Tibial artery (tissue), 4 donors: ENCODE results near the gene GALNT1.

Experiments
- DNase-seq, 2 donors: peaks; one replicate each; pipeline ENCODE4 v3.0.0-alpha.2; 2019
- H3K27ac ChIP-seq, 2 donors: fragments of 200-600 bp; sonication (generic) in 1 of 2; 1 replicate in 1 of 2; 2 replicates in 1 of 2; pipeline ENCODE4 v1.5.1; 2018 to 2019; ENCODE audit warnings: mild to moderate bottlenecking in 1 of 2
- H3K27me3 ChIP-seq, 2 donors: fragments of 200-600 bp; sonication (generic) in 1 of 2; one replicate each; pipeline versions ENCODE4 v1.5.1 to v1.6.0; 2016 to 2019
- H3K36me3 ChIP-seq, 3 donors: fragments of 200-600 bp; sonication (generic) in 2 of 3; one replicate each; pipeline ENCODE4 v1.5.1; 2016 to 2019; ENCODE audit warnings: mild to moderate bottlenecking in 2 of 3
- H3K4me1 ChIP-seq, 4 donors: fragments of 200-600 bp; sonication (generic) in 2 of 4; 1 replicate in 3 of 4; 2 replicates in 1 of 4; pipeline ENCODE4 v1.5.1; 2016 to 2019
- H3K4me3 ChIP-seq, 2 donors: fragments of 200-600 bp; sonication (generic) in 1 of 2; 1 replicate in 1 of 2; 2 replicates in 1 of 2; pipeline ENCODE4 v1.5.1; 2018 to 2019; ENCODE audit warnings: mild to moderate bottlenecking in 2 of 2
- H3K9me3 ChIP-seq, 3 donors: fragments of 200-600 bp; sonication (generic) in 1 of 3; one replicate each; pipeline ENCODE4 v1.5.1; 2016 to 2019
- intact Hi-C: fragments of 100-400 bp; cut with DNase I; formaldehyde crosslinking; loops from one replicate; pipeline ENCODE4 v1.15.0; 2023; ENCODE audit warnings: low total_unique reads
- TF ChIP-seq, protein P1 (sequence below), 2 experiments: fragments of 200-600 bp in 1 of 2; fragments of 450-650 bp in 1 of 2; IDR thresholded peaks; one replicate each; pipeline ENCODE4 v1.5.1; 2017 to 2019; ENCODE audit warnings: antibody characterized with exemption in 2 of 2, mild to moderate bottlenecking in 1 of 2, moderate library complexity in 1 of 2

GALNT1 gene

DNA sequence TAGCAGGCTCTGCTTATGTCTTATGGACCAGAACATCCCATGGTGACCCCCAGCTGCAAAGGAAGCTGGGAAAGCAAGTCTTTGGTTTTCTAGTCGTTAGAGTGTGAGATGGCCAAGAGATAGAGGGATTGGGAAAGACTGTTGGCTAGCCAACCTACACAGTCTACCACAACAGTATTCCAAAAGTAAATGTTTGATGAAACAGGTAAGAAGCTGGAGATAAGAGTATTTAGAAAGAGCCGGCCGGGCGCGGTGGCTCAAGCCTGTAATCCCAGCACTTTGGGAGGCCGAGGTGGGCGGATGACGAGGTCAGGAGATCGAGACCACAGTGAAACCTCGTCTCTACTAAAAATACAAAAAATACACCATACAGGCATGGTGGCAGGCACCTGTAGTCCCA is 124.4 kb downstream of the GALNT1 start:
- DNase-seq = no peak
- Histone ChIP-seq H3K27ac (no peak overlapping the region), H3K9me3 (no peaks in the 10 kb centered on the region), H3K4me1 (no peaks in the 10 kb centered on the region), H3K36me3 (peaks cover 7 to 18% (median 16%) of the 10 kb centered on the region in 3 donors), H3K27me3 (no peaks in the 10 kb centered on the region), H3K4me3 (no peak overlapping the region)
- intact Hi-C loops = no loop called here
- TF ChIP-seq, protein P1, sequence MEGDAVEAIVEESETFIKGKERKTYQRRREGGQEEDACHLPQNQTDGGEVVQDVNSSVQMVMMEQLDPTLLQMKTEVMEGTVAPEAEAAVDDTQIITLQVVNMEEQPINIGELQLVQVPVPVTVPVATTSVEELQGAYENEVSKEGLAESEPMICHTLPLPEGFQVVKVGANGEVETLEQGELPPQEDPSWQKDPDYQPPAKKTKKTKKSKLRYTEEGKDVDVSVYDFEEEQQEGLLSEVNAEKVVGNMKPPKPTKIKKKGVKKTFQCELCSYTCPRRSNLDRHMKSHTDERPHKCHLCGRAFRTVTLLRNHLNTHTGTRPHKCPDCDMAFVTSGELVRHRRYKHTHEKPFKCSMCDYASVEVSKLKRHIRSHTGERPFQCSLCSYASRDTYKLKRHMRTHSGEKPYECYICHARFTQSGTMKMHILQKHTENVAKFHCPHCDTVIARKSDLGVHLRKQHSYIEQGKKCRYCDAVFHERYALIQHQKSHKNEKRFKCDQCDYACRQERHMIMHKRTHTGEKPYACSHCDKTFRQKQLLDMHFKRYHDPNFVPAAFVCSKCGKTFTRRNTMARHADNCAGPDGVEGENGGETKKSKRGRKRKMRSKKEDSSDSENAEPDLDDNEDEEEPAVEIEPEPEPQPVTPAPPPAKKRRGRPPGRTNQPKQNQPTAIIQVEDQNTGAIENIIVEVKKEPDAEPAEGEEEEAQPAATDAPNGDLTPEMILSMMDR (IDR thresholded peaks at IDR 0.05) = no peak

- intact Hi-C loops = no loop called here
- Histone ChIP-seq H3K4me3 (no peak overlapping the region), H3K4me1 (no peaks in the 10 kb centered on the region), H3K27me3 (no peaks in the 10 kb centered on the region), H3K27ac (no peak overlapping the region), H3K36me3 (peaks cover 7 to 23% (median 16%) of the 10 kb centered on the region in 3 donors), H3K9me3 (no peaks in the 10 kb centered on the region)
- TF ChIP-seq, protein P1 (IDR thresholded peaks at IDR 0.05) = no peak
- no peak for DNase-seq
Observed at GRCh38 chr18:35707247-35707646, 125.7 kb downstream of the GALNT1 start.

DNA sequence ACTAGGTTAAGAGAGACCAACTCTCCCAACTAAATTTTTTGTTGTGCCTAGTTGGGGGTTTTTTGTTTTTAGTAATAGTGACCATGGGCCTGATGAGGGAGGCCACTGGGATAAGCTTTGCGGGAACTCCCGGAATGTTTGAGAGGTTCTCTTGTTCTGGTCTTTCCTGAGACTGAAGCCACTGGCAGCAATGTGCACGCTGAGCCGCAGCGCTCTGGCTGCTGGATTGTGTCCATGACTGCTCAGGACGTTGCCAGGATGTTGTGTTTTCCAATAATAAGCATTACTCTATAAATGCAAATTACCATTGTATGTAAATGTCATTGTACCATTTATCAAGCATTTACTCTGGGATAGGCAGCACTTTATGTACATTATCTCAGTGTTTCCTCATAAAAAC is 126.1 kb downstream of the GALNT1 start:
- H3K4me3 ChIP-seq = no peak overlapping the region
- no peak overlapping the region for H3K27ac ChIP-seq
- no peaks in the 10 kb centered on the region for H3K9me3 ChIP-seq
- no peaks in the 10 kb centered on the region for H3K27me3 ChIP-seq
- H3K4me1 ChIP-seq = no peaks in the 10 kb centered on the region
- TF ChIP-seq, protein P1 (IDR thresholded peaks at IDR 0.05) = no peak
- intact Hi-C loops = no loop called here
- H3K36me3 ChIP-seq = peaks cover 7 to 23% (median 16%) of the 10 kb centered on the region in 3 donors
- DNase-seq = no peak

DNA sequence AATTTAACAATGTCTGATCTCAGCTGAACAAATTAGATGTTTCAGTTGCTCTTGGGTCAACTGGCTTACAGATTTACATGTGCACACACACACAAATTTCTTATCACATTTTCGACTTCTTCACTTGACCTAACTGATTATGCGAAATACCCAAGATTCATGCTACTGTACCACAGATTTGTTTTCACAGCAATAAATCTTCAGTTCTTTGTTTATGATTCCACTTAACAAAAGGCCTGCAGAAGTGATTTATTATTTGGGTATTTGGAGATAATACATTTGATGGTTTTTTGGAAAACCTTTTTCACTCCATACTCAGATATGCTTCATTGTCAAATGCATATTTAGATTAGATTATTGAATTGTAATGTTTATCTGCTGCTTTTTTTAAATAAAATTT is 129.0 kb downstream of the GALNT1 start:
- no peak overlapping the region for H3K27ac ChIP-seq

DNA sequence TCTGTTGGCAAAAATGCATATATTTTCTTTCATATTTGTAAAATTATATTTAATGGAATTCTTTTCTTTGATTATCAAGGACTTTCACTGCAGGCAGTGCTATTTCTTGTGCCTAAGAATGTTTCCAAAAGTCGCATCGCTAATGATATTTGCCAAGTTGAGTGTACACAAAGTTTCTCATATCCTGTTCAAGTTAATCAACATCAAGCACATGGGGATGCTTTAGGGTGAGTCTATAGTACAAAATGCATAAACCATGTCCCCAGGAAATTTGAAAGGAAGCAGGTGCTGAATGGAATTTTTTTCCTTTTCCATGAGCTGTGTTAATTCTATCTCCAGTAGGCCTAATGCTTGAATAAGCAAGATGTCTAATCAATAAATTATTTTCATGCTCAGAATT is 129.7 kb downstream of the GALNT1 start:
- Histone ChIP-seq H3K27me3 (no peaks in the 10 kb centered on the region), H3K27ac (no peak overlapping the region), H3K36me3 (peaks cover 7 to 27% (median 14%) of the 10 kb centered on the region in 3 donors), H3K4me3 (no peak overlapping the region), H3K9me3 (no peaks in the 10 kb centered on the region), H3K4me1 (no peaks in the 10 kb centered on the region)
- TF ChIP-seq, protein P1 (IDR thresholded peaks at IDR 0.05) = no peak
- intact Hi-C loops = no loop called here
- no peak for DNase-seq

More for the DNA sequence above, 129.0 kb downstream of the GALNT1 start:
- Histone ChIP-seq H3K27me3 (no peaks in the 10 kb centered on the region), H3K9me3 (no peaks in the 10 kb centered on the region), H3K36me3 (peaks cover 7 to 27% (median 19%) of the 10 kb centered on the region in 3 donors), H3K4me1 (no peaks in the 10 kb centered on the region), H3K4me3 (no peak overlapping the region)
- intact Hi-C loops = no loop called here
- no peak for DNase-seq
- TF ChIP-seq, protein P1 (IDR thresholded peaks at IDR 0.05) = no peak

DNA sequence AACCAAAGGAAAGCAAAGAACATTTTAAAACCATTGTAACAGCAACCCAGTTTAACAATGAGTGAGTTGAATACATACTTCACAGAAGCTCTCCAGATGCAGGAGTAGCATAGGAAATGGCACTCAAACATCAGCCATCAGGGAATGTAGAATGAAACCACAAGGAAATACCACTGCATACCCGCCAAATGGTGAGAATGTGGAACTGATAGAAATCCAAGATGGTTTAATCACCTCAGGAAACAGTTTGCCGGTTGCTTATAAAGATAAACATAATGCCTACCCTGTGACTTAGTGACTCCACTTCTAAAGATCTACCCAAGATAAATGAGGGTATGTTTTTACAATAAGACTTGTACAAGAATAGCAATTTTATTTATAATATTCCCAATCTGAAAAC is 132.0 kb downstream of the GALNT1 start:
- Histone ChIP-seq H3K36me3 (peaks cover 7 to 27% (median 14%) of the 10 kb centered on the region in 3 donors), H3K27me3 (no peaks in the 10 kb centered on the region), H3K4me3 (no peak overlapping the region), H3K4me1 (no peaks in the 10 kb centered on the region), H3K27ac (no peak overlapping the region), H3K9me3 (peaks cover 0 to 3% (median 0%) of the 10 kb centered on the region in 3 donors)
- TF ChIP-seq, protein P1 (IDR thresholded peaks at IDR 0.05) = no peak
- DNase-seq = no peak
- intact Hi-C loops = no loop called here
